ENCODE data around the gene RBMY1D.
"Not testable (repeated sequence)": the region's sequence is repeated elsewhere in the genome, so short reads cannot be mapped to it uniquely, and the experiment has no call there.

RBMY1D gene

GRCh38 chrY:21894426-21894825 is at the start of gene RBMY1D:
RBMY1D (minus strand) TSS chrY:21894526; CDS start chrY:21892513, 2,013 bp downstream.
- not testable (repeated sequence) for DNase-seq

- DNase-seq, result not testable (repeated sequence)
Observed at GRCh38 chrY:21917932-21918331, 23.6 kb upstream of the RBMY1D start, which contains the start of gene RBMY1E. RBMY1E (minus strand) TSS chrY:21918032; CDS start chrY:21916054, 1,978 bp downstream.

- not testable (repeated sequence) for DNase-seq
Observed at GRCh38 chrY:21869407-21870076, 24.8 kb downstream of the RBMY1D start.

GRCh38 chrY:21845481-21845880 is 48.8 kb downstream of the RBMY1D start:
- no peak for DNase-seq

GRCh38 chrY:21842090-21842489 is 52.2 kb downstream of the RBMY1D start:
- no peak for DNase-seq

- no peak for DNase-seq
Observed at GRCh38 chrY:21839489-21839888, 54.8 kb downstream of the RBMY1D start.

GRCh38 chrY:21836343-21836742 is 58.0 kb downstream of the RBMY1D start:
- DNase-seq, result no peak

GRCh38 chrY:21835052-21835451 is 59.3 kb downstream of the RBMY1D start:
- no peak for DNase-seq
